Panc1 (cell line): Measurements from ENCODE around the gene SPATA21.
"Not testable (repeated sequence)": the region's sequence is repeated elsewhere in the genome, so short reads cannot be mapped to it uniquely, and the experiment has no call there.

Experiments
- CTCF ChIP-seq: fragments of 450-650 bp; IDR thresholded peaks from 2 replicates; pipeline ENCODE4 v1.5.1; 2017; ENCODE audit warnings: mild to moderate bottlenecking
- POLR2AphosphoS5 ChIP-seq: IDR thresholded peaks from 2 replicates; pipeline ENCODE4 v1.6.1; 2012; ENCODE audit warnings: mild to moderate bottlenecking, low read depth, low read length, moderate library complexity
- REST ChIP-seq, 2 experiments: IDR thresholded peaks; 2 replicates each; pipeline ENCODE4 v1.6.1; 2011 to 2012; ENCODE audit warnings: low read depth in 2 of 2, control low read depth in 1 of 2, low read length in 1 of 2, mild to moderate bottlenecking in 1 of 2, moderate library complexity in 1 of 2; ENCODE audit not compliant: insufficient read depth in 1 of 2
- TCF7L2 ChIP-seq: IDR thresholded peaks from 2 replicates; pipeline ENCODE4 v1.6.1; 2011; ENCODE audit warnings: mild to moderate bottlenecking, low read depth, low read length, inconsistent platforms

DNA sequence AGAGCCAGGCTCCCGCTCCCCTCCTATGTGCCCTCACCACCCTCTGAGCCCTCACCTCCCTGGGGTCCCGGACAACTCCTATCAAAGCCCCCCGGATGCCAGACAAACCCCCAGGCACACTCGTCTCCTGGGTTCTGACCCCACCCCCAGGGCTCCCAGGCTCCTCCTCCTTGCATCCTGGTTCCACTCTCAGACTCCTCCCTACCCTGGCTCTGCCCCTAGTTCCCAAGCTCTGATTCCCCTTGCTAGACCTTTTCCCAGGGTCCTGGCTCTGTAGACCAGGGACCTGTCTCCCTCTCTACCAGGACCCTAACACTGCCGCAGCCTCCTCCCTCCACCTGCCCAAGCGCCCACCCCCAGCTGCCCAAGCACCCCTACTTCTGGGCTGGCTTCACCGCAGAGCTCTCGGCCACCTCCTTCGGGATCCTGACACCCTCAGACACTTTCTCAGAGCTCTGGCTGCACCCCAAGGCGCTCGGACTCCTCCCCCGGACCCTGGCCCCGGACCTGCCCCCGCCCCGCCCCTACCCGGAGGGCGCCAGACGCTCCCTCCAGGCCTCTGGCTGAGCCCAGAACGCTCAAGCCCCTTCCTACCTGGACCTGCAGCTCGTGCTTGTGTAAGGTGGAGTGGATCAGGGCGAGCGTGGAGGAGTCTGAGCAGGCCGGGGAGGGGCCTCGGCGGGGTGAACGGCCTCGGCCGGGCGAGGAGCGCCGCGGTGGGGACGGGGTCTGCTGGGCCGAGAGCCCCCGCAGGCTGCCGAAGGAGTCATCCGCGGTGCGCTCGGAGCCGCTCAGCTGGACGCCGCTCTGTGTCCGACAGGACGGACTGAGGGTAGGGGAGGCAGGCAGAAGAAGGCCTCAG is 46.6 kb upstream of the SPATA21 start:
- not testable (repeated sequence) for TF ChIP-seq CTCF; REST (IDR thresholded peaks at IDR 0.05; ENCODE audit: insufficient read depth in 1 of 2, low read depth in 2 of 2, low read length in 1 of 2); TCF7L2; POLR2AphosphoS5
